Ascending aorta (tissue), 2 donors: ENCODE data around the gene KNSTRN. TPM values are rescaled to one million over a fixed set of nuclear protein-coding genes. Genes with fewer than 3 reads are reported as not detected.

Source experiments
- DNase-seq, 2 donors: peaks; one replicate each; pipeline ENCODE4 v3.0.0-alpha.2; 2019; ENCODE audit warnings: low spot score in 2 of 2
- H3K27ac ChIP-seq, 2 donors: fragments of 200-600 bp; sonication (generic); one replicate each; pipeline ENCODE4 v1.5.1; 2016 to 2017; ENCODE audit warnings: mild to moderate bottlenecking in 1 of 2
- H3K27me3 ChIP-seq: fragments of 200-600 bp; sonication (generic); one replicate; pipeline ENCODE4 v1.5.1; 2017
- H3K36me3 ChIP-seq, 2 donors: fragments of 200-600 bp; sonication (generic); one replicate each; pipeline ENCODE4 v1.5.1; 2016
- H3K4me1 ChIP-seq, 2 donors: fragments of 200-600 bp; sonication (generic); one replicate each; pipeline ENCODE4 v1.5.1; 2016 to 2017; ENCODE audit warnings: mild to moderate bottlenecking in 1 of 2
- H3K4me3 ChIP-seq, 2 donors: fragments of 200-600 bp; sonication (generic); one replicate each; pipeline ENCODE4 v1.5.1; 2016 to 2017; ENCODE audit warnings: mild to moderate bottlenecking in 1 of 2
- H3K9me3 ChIP-seq, 2 donors: fragments of 200-600 bp; sonication (generic); one replicate each; pipeline ENCODE4 v1.5.1; 2016
- CTCF ChIP-seq, 3 experiments: fragments of 200-600 bp in 2 of 3; fragments of 450-650 bp in 1 of 3; sonication (generic) in 2 of 3; IDR thresholded peaks; one replicate each; pipeline ENCODE4 v1.5.1; 2016 to 2019; ENCODE audit warnings: antibody characterized with exemption in 3 of 3, mild to moderate bottlenecking in 1 of 3, moderate library complexity in 1 of 3
- intact Hi-C: fragments of 100-400 bp; cut with DNase I; formaldehyde crosslinking; loops from one replicate; pipeline ENCODE4 v1.15.1; 2023
- total RNA-seq: library from RNA; depleted of rRNA; stranded (reverse); fragments of >200 nt; gene quantifications from one replicate; pipeline ENCODE4 v1.1.0, GENCODE V29; 2016

KNSTRN gene
- total RNA-seq, 1 donor from 2014 or later = 5.1 TPM

GRCh38 chr15:40410476-40410875 is 28.0 kb downstream of the KNSTRN start:
- intact Hi-C loops = no loop called here
- H3K36me3 ChIP-seq = peaks cover 37 to 55% of the 10 kb centered on the region in 2 donors

GRCh38 chr15:40412095-40412759 is 29.7 kb downstream of the KNSTRN start:
- TF ChIP-seq CTCF (IDR thresholded peaks at IDR 0.05) = no peak
- peaks cover 48 to 68% of the 10 kb centered on the region in 2 donors for H3K36me3 ChIP-seq
- H3K9me3 ChIP-seq = no peaks in the 10 kb centered on the region
- no peaks in the 10 kb centered on the region for H3K4me1 ChIP-seq
- DNase-seq = no peak
- intact Hi-C loops = no loop called here
- no peak overlapping the region for H3K4me3 ChIP-seq
- H3K27me3 ChIP-seq = no peaks in the 10 kb centered on the region
- no peak overlapping the region for H3K27ac ChIP-seq

More at GRCh38 chr15:40410476-40410875, 28.0 kb downstream of the KNSTRN start:
- Histone ChIP-seq H3K4me3 (no peak overlapping the region), H3K27ac (no peak overlapping the region), H3K4me1 (peaks cover 8 to 10% of the 10 kb centered on the region in 2 donors), H3K27me3 (no peaks in the 10 kb centered on the region), H3K9me3 (no peaks in the 10 kb centered on the region)
- TF ChIP-seq CTCF (IDR thresholded peaks at IDR 0.05) = no peak
- DNase-seq = no peak

- H3K27ac ChIP-seq = no peak overlapping the region
- H3K9me3 ChIP-seq = no peaks in the 10 kb centered on the region
- intact Hi-C loops = no loop called here
- no peak for DNase-seq
- no peaks in the 10 kb centered on the region for H3K27me3 ChIP-seq
- TF ChIP-seq CTCF (IDR thresholded peaks at IDR 0.05) = no peak
- peaks cover 48 to 71% of the 10 kb centered on the region in 2 donors for H3K36me3 ChIP-seq
- H3K4me3 ChIP-seq = no peak overlapping the region
- H3K4me1 ChIP-seq = no peaks in the 10 kb centered on the region
These were observed 30.5 kb downstream of the KNSTRN start for GRCh38 chr15:40413036-40413435.

- H3K36me3 ChIP-seq = peaks cover 55 to 77% of the 10 kb centered on the region in 2 donors
- intact Hi-C loops = no loop called here
- no peak for DNase-seq
These were observed 32.3 kb downstream of the KNSTRN start for GRCh38 chr15:40414816-40415215.

GRCh38 chr15:40415226-40415625 is 32.7 kb downstream of the KNSTRN start:
- no peak for TF ChIP-seq CTCF (IDR thresholded peaks at IDR 0.05)
- no peak for DNase-seq
- intact Hi-C loops = no loop called here

More at GRCh38 chr15:40414816-40415215, 32.3 kb downstream of the KNSTRN start:
- TF ChIP-seq CTCF (IDR thresholded peaks at IDR 0.05) = no peak
- H3K27ac ChIP-seq = no peak overlapping the region
- H3K4me3 ChIP-seq = no peak overlapping the region
- H3K4me1 ChIP-seq = no peaks in the 10 kb centered on the region
- no peaks in the 10 kb centered on the region for H3K27me3 ChIP-seq
- no peaks in the 10 kb centered on the region for H3K9me3 ChIP-seq

More at GRCh38 chr15:40415226-40415625, 32.7 kb downstream of the KNSTRN start:
- H3K36me3 ChIP-seq = peaks cover 55 to 73% of the 10 kb centered on the region in 2 donors
- no peaks in the 10 kb centered on the region for H3K9me3 ChIP-seq
- no peak overlapping the region for H3K27ac ChIP-seq
- H3K27me3 ChIP-seq = no peaks in the 10 kb centered on the region
- no peaks in the 10 kb centered on the region for H3K4me1 ChIP-seq
- H3K4me3 ChIP-seq = no peak overlapping the region
